Hindlimb muscle (tissue), 1 donor: ENCODE data around the gene PHKG2. TPM values are rescaled to one million over a fixed set of nuclear protein-coding genes. Genes with fewer than 3 reads are reported as not detected.

Source experiments
- polyA plus RNA-seq: library from polyadenylated mRNA; unstranded; fragments of 120-200 nt; gene quantifications from one replicate; pipeline ENCODE4 v1.2.1, GENCODE V29; 2013; ENCODE audit not compliant: insufficient read length

The PHKG2 gene
- polyA plus RNA-seq, 1 donor: 13.6 TPM

Other genes with a start within 250 kb of the PHKG2 start
- 31.0 TPM for gene ZNF768, start 221.9 kb upstream of the PHKG2 start, polyA plus RNA-seq
- gene ZNF747, start 213.6 kb upstream of the PHKG2 start, polyA plus RNA-seq: 7.0 TPM
- 9.6 TPM for gene ZNF764, start 190.1 kb upstream of the PHKG2 start, polyA plus RNA-seq
- gene ZNF688, start 176.7 kb upstream of the PHKG2 start, polyA plus RNA-seq: 9.7 TPM
- 12.9 TPM for gene ZNF785, start 162.7 kb upstream of the PHKG2 start, polyA plus RNA-seq
- gene ZNF689, start 138.0 kb upstream of the PHKG2 start, polyA plus RNA-seq: 7.2 TPM
- gene PRR14, start 97.5 kb upstream of the PHKG2 start, polyA plus RNA-seq: 19.8 TPM
- 40.6 TPM for gene FBRS, start 90.0 kb upstream of the PHKG2 start, polyA plus RNA-seq
- gene SRCAP, start 49.3 kb upstream of the PHKG2 start, polyA plus RNA-seq: 36.1 TPM
- 2.6 TPM for gene CFAP119, start 13.6 kb downstream of the PHKG2 start, polyA plus RNA-seq
- gene RNF40, start 13.9 kb downstream of the PHKG2 start, polyA plus RNA-seq: 52.3 TPM
- gene ZNF629, start 38.8 kb downstream of the PHKG2 start, polyA plus RNA-seq: 14.3 TPM
- gene BCL7C, start 145.7 kb downstream of the PHKG2 start, polyA plus RNA-seq: 32.7 TPM
- 13.5 TPM for gene CTF1, start 148.2 kb downstream of the PHKG2 start, polyA plus RNA-seq
- 10.3 TPM for gene FBXL19, start 175.1 kb downstream of the PHKG2 start, polyA plus RNA-seq
- 9.8 TPM for gene ORAI3, start 200.6 kb downstream of the PHKG2 start, polyA plus RNA-seq
- 15.1 TPM for gene SETD1A, start 209.3 kb downstream of the PHKG2 start, polyA plus RNA-seq
- 12.6 TPM for gene HSD3B7, start 236.8 kb downstream of the PHKG2 start, polyA plus RNA-seq